CMK (cell line): Measurements from ENCODE around the gene RAB13.
A peak's percentile ranks its signal among the peaks of the same experiment; 100 is the strongest.
"Not testable (repeated sequence)": the region's sequence is repeated elsewhere in the genome, so short reads cannot be mapped to it uniquely, and the experiment has no call there.

Experiments used
- DNase-seq: peaks from one replicate; pipeline ENCODE4 v3.0.0-alpha.2; 2010; ENCODE audit warnings: low read depth

Gene RAB13

GRCh38 chr1:153985941-153986761 is at the start of gene RAB13:
RAB13 (minus strand) TSS chr1:153986339; CDS start chr1:153986236, 103 bp downstream.
- DNase-seq = peak; percentile 65

- not testable (repeated sequence) for DNase-seq
Observed at GRCh38 chr1:154033697-154034096, 47.6 kb upstream of the RAB13 start.

GRCh38 chr1:154019940-154020339 is 33.8 kb upstream of the RAB13 start:
- DNase-seq = no peak

- DNase-seq = no peak
Observed at GRCh38 chr1:154019269-154019668, 33.1 kb upstream of the RAB13 start.

GRCh38 chr1:154014154-154014907 is 28.2 kb upstream of the RAB13 start:
- no peak for DNase-seq

- DNase-seq = not testable (repeated sequence)
Observed at GRCh38 chr1:154012543-154012942, 26.4 kb upstream of the RAB13 start.

GRCh38 chr1:154012129-154012528 is 26.0 kb upstream of the RAB13 start:
- DNase-seq = no peak

GRCh38 chr1:154006136-154006535 is 20.0 kb upstream of the RAB13 start:
- no peak for DNase-seq

GRCh38 chr1:154000420-154000819 is 14.3 kb upstream of the RAB13 start:
- no peak for DNase-seq

- DNase-seq = not testable (repeated sequence)
Observed at GRCh38 chr1:153996882-153997281, 10.7 kb upstream of the RAB13 start.

GRCh38 chr1:153995640-153996039 is 9.5 kb upstream of the RAB13 start:
- no peak for DNase-seq

- DNase-seq = no peak
Observed at GRCh38 chr1:153995202-153995601, 9.1 kb upstream of the RAB13 start.

- no peak for DNase-seq
Observed at GRCh38 chr1:153991806-153992205, 5.7 kb upstream of the RAB13 start.

GRCh38 chr1:153991151-153991630 is 5.1 kb upstream of the RAB13 start:
- no peak for DNase-seq

- DNase-seq = peak; percentile 98
Observed at GRCh38 chr1:153990468-153991150, 4.5 kb upstream of the RAB13 start, which contains the start of gene RPS27. RPS27 (plus strand) TSS chr1:153990762; CDS start chr1:153990797, 35 bp downstream.

GRCh38 chr1:153987621-153988020 is 1.5 kb upstream of the RAB13 start:
- no peak for DNase-seq

GRCh38 chr1:153985341-153985912 is 712 bp downstream of the RAB13 start:
- no peak for DNase-seq

- no peak for DNase-seq
Observed at GRCh38 chr1:153984123-153984894, 1.8 kb downstream of the RAB13 start.

- DNase-seq = not testable (repeated sequence)
Observed at GRCh38 chr1:153981735-153982134, 4.4 kb downstream of the RAB13 start.

- DNase-seq = not testable (repeated sequence)
Observed at GRCh38 chr1:153979091-153979490, 7.0 kb downstream of the RAB13 start.

- DNase-seq = no peak
Observed at GRCh38 chr1:153978274-153978909, 7.7 kb downstream of the RAB13 start.
